Dermis blood vessel endothelial cell (primary cell): ENCODE measurements around the gene VWF. TPM values are rescaled to one million over a fixed set of nuclear protein-coding genes. Genes with fewer than 3 reads are reported as not detected.

ENCODE experiments used
- DNase-seq: peaks from one replicate; pipeline ENCODE4 v3.0.0; 2010
- total RNA-seq: library from RNA; depleted of rRNA; stranded (reverse); fragments of >200 nt; gene quantifications from 2 replicates; pipeline ENCODE4 v1.2.3, GENCODE V29; 2014

The VWF gene
- total RNA-seq, 1 donor from 2014 or later = 3,052 TPM

- no peak for DNase-seq
These were observed 147.8 kb downstream of the VWF start for GRCh38 chr12:5976711-5977110.

- DNase-seq = no peak
These were observed 148.3 kb downstream of the VWF start for GRCh38 chr12:5976196-5976595.

- no peak for DNase-seq
These were observed 150.9 kb downstream of the VWF start for GRCh38 chr12:5973461-5974115.

DNA sequence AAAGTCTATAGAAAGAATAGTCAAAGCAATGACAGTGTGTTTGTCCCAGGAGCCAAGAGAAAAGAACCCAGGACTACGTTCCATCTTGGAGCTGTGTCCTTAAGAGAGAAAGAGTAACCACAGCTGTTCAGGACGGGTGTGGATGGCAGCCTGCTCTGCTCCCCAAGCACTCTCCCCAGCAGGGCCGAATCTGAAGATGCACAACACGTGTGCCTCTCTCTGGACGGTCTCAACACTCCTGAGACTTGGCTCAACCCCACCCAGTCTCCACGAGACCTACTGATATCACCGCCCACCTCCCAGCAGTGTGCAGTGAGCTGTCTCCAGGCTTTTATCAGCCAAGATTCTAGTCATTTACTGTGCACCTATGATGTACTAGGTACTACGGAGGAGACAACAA, 152.1 kb downstream of the VWF start:
- no peak for DNase-seq

- no peak for DNase-seq
These were observed 153.1 kb downstream of the VWF start for GRCh38 chr12:5971194-5971850.

GRCh38 chr12:5969974-5970690, 154.3 kb downstream of the VWF start:
- no peak for DNase-seq

- DNase-seq = no peak
These were observed 155.1 kb downstream of the VWF start for GRCh38 chr12:5969156-5969973.

DNA sequence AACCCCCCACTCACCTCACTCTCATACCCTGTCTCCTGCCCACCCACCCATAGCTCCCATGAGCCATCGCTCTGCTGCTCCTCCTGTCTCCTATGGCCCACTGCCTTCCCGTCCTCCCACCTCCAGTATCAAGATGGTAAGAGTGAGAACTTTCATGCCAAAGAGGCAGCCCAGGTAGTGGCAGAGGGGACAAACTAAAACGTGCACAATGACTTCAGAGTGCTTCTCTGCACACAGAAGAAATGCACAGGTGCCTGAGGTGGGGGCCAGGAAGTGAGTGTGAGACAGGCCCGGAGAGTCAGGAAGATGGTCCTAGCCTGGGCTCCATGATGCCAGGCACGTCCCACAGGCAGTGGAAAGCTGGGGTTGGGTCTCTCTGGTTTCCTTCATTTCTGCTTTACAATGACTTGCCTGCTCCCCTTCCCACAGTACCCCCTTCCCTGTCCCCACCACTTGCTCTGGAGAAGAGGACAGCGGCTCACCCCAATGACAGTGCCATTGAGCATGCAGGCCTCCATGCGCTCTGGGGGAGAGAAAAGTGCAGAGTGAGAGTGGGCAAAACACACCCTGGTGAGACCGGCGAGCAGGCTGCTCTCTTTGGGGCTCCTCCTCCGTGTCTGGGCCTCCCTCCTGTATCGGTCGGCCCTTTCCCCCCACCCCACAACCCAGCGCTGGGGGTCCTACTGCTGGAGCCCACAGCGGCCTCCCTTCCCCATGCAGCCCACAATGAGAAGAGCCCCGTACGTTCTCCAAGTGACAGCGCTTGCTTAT, 156.6 kb downstream of the VWF start:
- DNase-seq = no peak

DNA sequence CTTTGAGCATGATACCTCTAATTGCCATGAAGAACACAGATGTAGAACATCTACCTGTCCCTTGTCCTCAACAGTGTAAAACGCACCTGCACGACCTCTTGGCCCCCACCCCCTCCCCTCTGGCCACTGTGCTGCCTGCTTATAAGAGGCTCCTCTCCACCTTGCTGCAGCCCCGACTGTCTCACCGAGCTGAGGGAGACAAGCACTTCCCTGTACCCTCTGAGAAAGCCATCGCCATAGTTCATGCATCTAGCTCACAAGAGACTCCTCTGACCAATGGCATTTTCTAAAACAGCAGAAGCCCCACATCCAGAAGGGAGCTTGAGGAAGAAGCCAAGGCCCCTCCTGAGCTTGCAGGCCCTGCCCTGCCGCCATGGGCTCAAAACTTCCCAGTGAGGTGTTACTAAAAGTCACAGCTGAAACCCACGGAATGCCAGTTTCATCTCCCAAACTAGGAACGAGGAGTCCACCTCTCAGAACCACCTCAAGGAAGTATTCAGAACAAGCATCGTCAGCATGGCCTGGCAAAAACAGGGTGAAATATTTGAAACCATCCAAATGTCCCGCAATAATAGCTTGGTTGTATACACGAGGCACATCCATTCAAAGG, 157.9 kb downstream of the VWF start:
- no peak for DNase-seq

- peak; percentile 70 for DNase-seq
These were observed 158.5 kb downstream of the VWF start for GRCh38 chr12:5965950-5966383.

GRCh38 chr12:5964913-5965900, 159.3 kb downstream of the VWF start:
- peak; percentile 55 for DNase-seq

DNA sequence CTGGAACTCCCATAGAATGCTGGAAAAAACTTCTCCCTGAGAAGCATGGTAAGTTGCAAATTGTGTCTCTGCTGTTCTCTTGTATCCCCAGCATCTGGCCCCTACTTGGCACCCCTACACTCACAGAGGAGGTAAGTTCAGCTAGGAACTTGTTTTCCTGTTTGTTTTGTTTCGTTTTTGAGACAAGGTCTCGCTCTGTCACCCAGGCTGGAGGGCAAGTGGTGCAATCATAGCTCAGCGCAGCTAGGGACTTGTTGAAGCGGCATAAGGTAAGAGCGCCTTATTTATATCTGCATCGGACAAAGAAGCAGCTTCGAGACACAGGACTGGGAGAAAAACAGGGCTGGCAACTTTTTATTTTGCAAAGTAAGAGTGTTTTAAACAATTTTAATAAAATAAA, 161.0 kb downstream of the VWF start:
- DNase-seq = no peak

DNA sequence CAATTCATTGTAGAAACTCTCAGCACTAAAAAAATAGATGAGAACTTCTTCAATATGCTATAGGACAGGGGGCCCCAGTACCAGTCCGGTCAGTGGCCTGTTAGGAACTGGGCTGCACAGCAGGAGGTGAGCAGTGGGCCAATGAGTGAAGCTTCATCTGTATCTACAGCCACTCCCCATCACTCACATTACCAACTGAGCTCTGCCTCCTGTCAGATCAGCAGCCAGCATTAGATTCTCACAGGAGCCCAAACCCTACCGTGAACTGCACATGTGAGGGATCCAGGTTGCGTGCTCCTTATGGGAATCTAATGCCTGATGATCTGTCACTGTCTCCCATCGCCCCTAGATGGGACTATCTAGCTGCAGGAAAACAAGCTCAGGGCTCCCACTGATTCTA, 163.7 kb downstream of the VWF start:
- no peak for DNase-seq

DNA sequence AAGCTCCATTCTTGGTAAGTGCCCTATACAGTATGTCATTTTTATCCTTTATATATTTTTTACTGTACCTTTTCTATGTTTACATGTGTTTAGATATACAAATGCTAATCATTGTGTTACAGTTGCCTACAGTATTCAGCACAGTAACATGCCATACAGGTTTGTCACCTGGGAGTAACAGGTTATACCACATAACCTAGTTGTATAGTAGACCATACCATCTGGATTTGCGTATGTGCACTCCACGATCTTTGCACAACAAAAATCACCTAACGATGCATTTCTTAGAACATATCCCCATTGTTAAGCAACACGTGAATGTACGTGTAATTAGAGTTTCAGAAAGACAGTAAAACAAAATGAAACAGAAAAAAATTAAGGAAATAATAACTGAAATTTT, 167.5 kb downstream of the VWF start:
- DNase-seq = no peak

DNA sequence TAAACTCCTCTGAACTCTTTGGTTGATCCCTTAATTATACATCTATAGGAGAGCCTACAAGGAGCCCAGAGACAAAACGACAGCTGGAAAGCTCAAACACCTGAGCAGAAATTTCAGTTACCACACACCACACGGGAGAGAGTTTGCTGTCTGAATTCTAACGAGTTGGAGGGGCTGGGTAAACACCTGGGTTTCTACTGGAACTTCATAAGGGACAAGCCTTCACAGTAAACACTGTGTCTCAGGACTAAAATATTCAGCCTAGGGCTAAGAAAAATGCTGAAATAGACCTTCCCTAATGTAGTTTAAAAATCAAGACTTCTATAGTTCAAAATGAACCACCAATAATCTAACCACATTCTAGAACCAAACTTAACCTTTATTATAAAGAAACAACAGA, 169.8 kb downstream of the VWF start:
- no peak for DNase-seq

DNA sequence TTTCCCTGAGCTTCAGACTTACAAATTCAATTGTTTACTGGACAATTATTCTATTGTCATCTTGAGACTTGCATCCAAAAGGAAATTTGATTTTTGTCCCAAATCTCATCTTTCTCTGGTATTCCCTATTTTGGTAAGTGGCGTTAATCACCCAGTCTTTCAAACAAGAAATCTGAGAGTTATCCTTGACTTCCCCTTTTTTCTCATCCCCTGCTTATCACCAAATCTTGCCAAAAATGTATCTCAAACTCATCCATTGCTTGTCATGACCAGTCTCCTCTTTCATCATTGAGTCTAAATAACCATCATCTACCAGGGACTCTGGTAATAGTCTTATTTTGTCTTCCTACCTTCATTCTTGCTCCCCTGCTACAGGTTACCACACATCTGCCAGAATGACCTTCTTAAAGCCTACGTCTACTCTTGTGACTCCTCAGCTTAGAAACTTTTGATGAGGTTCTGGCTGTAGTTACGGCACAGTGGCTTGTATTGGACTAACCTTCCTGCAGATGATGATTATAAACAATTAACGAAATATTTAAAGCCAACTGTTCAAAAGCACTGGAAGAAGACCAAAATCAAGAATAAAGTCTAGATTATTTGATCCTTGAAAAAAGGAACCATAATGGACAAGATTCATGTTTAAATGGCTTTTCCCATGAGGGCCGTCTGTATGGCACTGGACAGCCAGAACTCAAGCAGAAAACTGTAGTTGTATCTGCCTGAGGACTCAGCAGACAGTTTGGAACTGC, 170.5 kb downstream of the VWF start:
- DNase-seq = no peak

DNA sequence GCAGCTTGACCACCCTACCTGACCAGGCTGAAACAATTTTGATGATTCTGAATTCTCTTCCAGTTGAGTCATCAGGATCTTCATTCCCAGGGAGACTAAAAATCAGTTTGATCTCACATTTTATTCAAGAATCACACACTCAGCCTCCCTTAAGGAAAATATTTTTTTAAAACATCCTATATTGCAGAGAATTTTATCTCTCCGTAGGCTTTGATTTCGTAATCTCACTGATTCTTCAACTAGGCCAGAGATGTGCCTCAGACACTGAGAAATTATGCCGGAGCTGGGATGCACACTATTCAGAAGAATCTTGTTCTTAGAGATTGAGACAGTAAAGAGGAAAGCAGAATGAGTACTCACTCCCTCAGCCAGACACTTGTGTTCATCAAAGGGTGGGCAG, 172.4 kb downstream of the VWF start:
- DNase-seq = no peak

DNA sequence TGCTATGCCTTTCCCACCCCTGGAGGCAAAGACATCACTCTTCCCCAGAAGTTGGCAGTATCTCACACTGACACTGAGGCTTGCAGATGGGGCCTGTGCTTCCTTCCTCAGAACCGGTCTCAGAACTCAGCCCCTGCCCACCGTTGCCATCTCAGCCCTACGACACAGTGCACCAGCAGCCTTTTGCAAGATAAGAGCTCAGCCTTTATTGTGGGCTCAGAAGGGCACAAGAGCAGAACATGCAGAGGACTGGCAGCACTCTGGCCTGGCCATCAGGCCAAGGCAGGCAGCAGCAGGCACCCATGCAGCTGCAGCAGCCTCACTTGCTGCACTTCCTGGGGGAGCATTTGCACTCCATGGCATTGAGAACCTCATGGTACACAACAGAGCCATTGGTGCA, 175.8 kb downstream of the VWF start:
- DNase-seq = no peak

DNA sequence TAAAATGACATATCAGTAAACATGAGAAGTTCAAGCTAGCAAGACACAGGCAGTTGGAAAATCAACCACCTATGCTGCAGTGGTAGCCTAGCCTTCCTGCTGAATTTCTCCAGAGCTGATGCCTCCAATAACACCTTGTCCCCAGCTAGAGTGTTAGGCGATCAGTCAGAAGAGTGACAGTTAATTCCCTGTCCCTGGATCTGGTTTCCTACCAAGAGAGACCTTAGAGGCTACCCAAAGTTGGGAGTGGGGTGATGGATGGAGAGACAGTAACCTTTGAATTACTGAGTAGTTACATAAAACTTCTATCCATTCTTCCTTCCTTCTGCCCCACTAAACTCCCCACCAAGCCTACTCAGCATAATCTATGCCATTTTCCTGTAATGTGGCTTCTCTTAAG, 177.5 kb downstream of the VWF start:
- no peak for DNase-seq

GRCh38 chr12:5946388-5946787, 178.1 kb downstream of the VWF start:
- no peak for DNase-seq
